ENCODE measurements around the gene CACNA1B. TPM values are rescaled to one million over a fixed set of nuclear protein-coding genes. Genes with fewer than 3 reads are reported as not detected.

Gene CACNA1B
- total RNA-seq, 1 experiment from 2014 or later = not detected

- DNase-seq (ENCODE audit: low spot score) = no peak
These were observed 82.9 kb downstream of the CACNA1B start for GRCh38 chr9:137960496-137960895.

GRCh38 chr9:137963525-137963924 is 85.9 kb downstream of the CACNA1B start:
- no peak for DNase-seq (ENCODE audit: low spot score)

GRCh38 chr9:137965177-137965795 is 87.7 kb downstream of the CACNA1B start:
- no peak for DNase-seq (ENCODE audit: low spot score)

- DNase-seq (ENCODE audit: low spot score) = no peak
These were observed 89.8 kb downstream of the CACNA1B start for GRCh38 chr9:137967280-137967953.

- DNase-seq (ENCODE audit: low spot score) = peak; percentile 12
These were observed 90.7 kb downstream of the CACNA1B start for GRCh38 chr9:137968235-137968634.

GRCh38 chr9:137969008-137969407 is 91.4 kb downstream of the CACNA1B start:
- DNase-seq (ENCODE audit: low spot score) = no peak

- no peak for DNase-seq (ENCODE audit: low spot score)
These were observed 92.1 kb downstream of the CACNA1B start for GRCh38 chr9:137969685-137970084.

GRCh38 chr9:137970098-137970497 is 92.5 kb downstream of the CACNA1B start:
- no peak for DNase-seq (ENCODE audit: low spot score)

- no peak for DNase-seq (ENCODE audit: low spot score)
These were observed 93.3 kb downstream of the CACNA1B start for GRCh38 chr9:137970686-137971476.

- DNase-seq (ENCODE audit: low spot score) = no peak
These were observed 94.0 kb downstream of the CACNA1B start for GRCh38 chr9:137971477-137972138.

- DNase-seq (ENCODE audit: low spot score) = no peak
These were observed 94.9 kb downstream of the CACNA1B start for GRCh38 chr9:137972355-137972987.

GRCh38 chr9:137972988-137973470 is 95.4 kb downstream of the CACNA1B start:
- DNase-seq (ENCODE audit: low spot score) = no peak

- DNase-seq (ENCODE audit: low spot score) = no peak
These were observed 96.3 kb downstream of the CACNA1B start for GRCh38 chr9:137973829-137974416.

GRCh38 chr9:137974746-137975526 is 97.4 kb downstream of the CACNA1B start:
- no peak for DNase-seq (ENCODE audit: low spot score)

- no peak for DNase-seq (ENCODE audit: low spot score)
These were observed 97.9 kb downstream of the CACNA1B start for GRCh38 chr9:137975527-137975913.

- DNase-seq (ENCODE audit: low spot score) = no peak
These were observed 98.5 kb downstream of the CACNA1B start for GRCh38 chr9:137975936-137976565.

GRCh38 chr9:137977571-137978261 is 100.1 kb downstream of the CACNA1B start:
- DNase-seq (ENCODE audit: low spot score) = no peak

- DNase-seq (ENCODE audit: low spot score) = no peak
These were observed 100.7 kb downstream of the CACNA1B start for GRCh38 chr9:137978262-137978714.

GRCh38 chr9:137982200-137982599 is 104.6 kb downstream of the CACNA1B start:
- DNase-seq (ENCODE audit: low spot score) = no peak
